CD4-positive, alpha-beta T cell treated with Interleukin-17A for 4 hours (primary cell): ENCODE results near the gene CDC14C.

Experiments
- DNase-seq: peaks from one replicate; pipeline ENCODE4 v3.0.0-alpha.2; 2020; ENCODE audit warnings: mixed read lengths

CDC14C gene

GRCh38 chr7:48976850-48977249 is 52.5 kb downstream of the CDC14C start:
- no peak for DNase-seq
